ENCODE results near the gene CNR1.

GRCh38 chr6:88171312-88171711 is 5.2 kb upstream of the CNR1 start:
- TF ChIP-seq CTCF (IDR thresholded peaks at IDR 0.05) (no peak), REST (IDR thresholded peaks at IDR 0.05; ENCODE audit: insufficient read depth in 1 of 2, low read depth in 2 of 2, low read length in 1 of 2) (no peak), TCF7L2 (IDR thresholded peaks at IDR 0.05; ENCODE audit: low read depth, low read length) (no peak), POLR2AphosphoS5 (IDR thresholded peaks at IDR 0.05; ENCODE audit: low read depth, low read length) (no peak)
